RWPE1 (cell line): ENCODE results near the gene DCX.

Experiments used
- CTCF ChIA-PET: fragments of 350-600 bp; sonication (Branson Sonifier 250); formaldehyde crosslinking; extraction: SDS; loops from one replicate; lab custom pipeline; 2021; lab: Yijun Ruan, JAX
- POLR2A ChIA-PET: fragments of 400-600 bp; formaldehyde crosslinking; extraction: SDS; loops from one replicate; lab custom pipeline; 2020; ENCODE audit warnings: antibody characterized with exemption; ENCODE audit not compliant: low non-redundant PET; lab: Yijun Ruan, JAX
- DNase-seq: peaks from one replicate; pipeline ENCODE4 v3.0.0; 2012; ENCODE audit warnings: low spot score
- H3K27ac ChIP-seq: fragments of 450-650 bp; 2 replicates; pipeline ENCODE4 v1.5.1; 2017
- TF ChIP-seq, protein P1 (sequence below): fragments of 450-650 bp; conservative IDR thresholded peaks from 2 replicates; pipeline ENCODE4 v1.5.1; 2017; ENCODE audit warnings: low read depth, mild to moderate bottlenecking

Gene DCX

DNA sequence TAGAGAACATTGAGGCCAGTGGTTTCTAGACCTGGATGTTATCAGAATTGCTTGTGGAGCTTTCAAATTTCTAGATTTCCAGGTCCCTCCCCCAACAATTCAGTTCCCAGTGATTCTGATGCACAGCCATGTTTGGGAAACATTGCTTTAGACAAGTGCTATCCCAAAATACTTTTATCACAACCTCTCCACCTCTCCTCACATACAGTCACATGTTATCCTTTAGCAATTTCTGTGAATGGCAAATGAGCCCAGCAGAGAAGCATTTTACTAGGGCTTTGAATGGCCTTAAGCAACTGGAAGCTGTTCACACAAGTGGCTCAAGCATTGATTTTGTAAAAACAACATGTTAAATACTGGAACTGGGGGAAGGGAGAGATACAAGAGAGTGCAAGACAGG, 29.7 kb downstream of the DCX start:
- ChIA-PET POLR2A (no interaction called here), CTCF (no interaction called here)
- H3K27ac ChIP-seq, result no peak overlapping the region
- TF ChIP-seq, protein P1, sequence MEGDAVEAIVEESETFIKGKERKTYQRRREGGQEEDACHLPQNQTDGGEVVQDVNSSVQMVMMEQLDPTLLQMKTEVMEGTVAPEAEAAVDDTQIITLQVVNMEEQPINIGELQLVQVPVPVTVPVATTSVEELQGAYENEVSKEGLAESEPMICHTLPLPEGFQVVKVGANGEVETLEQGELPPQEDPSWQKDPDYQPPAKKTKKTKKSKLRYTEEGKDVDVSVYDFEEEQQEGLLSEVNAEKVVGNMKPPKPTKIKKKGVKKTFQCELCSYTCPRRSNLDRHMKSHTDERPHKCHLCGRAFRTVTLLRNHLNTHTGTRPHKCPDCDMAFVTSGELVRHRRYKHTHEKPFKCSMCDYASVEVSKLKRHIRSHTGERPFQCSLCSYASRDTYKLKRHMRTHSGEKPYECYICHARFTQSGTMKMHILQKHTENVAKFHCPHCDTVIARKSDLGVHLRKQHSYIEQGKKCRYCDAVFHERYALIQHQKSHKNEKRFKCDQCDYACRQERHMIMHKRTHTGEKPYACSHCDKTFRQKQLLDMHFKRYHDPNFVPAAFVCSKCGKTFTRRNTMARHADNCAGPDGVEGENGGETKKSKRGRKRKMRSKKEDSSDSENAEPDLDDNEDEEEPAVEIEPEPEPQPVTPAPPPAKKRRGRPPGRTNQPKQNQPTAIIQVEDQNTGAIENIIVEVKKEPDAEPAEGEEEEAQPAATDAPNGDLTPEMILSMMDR, result no peak
- DNase-seq, result no peak

DNA sequence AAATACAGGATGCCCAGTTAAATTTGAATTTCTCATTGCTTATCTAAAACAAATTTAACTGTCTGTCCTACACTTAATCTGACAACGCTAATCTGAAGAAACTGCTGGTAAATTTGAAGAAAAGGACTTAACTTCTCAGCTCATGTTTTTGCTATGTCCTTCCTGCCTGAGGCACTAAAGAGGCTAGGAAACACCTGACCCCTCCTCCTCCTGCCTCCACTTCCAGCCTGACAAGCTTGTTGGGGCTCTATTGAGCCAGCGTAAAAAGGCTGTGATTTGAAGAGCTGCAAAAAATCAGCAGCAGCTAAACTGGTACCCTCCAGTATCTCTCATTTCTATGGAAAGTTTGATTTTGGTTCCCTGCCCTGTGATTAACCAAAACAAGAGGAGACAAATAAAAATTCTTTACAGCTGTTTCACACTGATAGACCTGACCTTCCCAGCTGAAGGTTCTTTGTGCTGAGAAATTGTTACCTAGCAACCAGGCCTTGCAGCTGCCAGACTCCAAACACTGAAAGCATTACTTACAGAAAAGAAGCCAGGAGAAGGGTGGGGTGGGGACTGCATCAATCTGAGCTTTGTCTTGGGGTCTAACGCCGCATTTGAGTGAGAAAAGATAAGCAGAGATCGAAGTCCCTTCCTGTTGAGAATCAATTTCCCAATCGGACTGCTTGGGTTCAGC, 35.0 kb downstream of the DCX start:
- POLR2A ChIA-PET, result no interaction called here
- no peak overlapping the region for H3K27ac ChIP-seq
- TF ChIP-seq, protein P1, result no peak
- CTCF ChIA-PET, result no interaction called here
- no peak for DNase-seq

DNA sequence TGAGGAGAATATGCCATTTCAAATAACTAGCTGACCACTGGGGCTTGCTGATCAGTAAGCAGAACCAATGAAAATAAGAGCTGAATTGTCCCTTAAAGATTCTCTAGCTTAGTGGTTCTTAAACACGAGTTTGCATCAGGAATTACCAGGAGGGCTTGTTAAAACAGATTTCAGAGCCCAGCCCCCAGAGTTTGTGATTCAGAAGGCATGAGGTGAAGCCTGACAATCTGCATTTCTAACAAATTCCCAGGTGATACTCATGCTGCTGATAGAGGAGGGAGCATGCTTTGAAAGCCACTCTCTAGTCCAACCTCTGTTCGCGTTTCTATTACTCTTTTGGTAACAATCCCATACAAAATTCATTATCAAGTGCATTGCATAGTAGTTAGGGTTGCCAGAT, 35.5 kb downstream of the DCX start:
- TF ChIP-seq, protein P1, result no peak
- H3K27ac ChIP-seq, result no peak overlapping the region
- ChIA-PET POLR2A (no interaction called here), CTCF (no interaction called here)
- DNase-seq, result no peak

DNA sequence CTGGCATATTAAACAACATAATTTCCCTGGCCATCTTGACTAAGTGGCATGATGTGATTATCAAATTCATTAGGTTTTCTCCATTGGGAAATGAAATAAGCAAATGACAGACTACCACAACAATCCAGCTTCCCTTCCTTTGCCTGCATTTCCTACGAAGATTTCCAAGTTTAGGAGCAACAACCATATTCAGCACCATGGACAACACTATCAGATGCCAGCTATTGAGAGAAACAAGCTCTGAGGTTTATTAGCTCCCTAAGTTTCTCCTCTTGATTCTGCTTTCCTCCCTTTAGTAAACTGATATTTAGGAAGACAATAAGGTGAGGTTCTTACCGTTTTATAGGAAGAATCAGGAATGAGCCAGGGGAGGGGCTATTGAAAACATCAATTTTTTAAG, 36.2 kb downstream of the DCX start:
- TF ChIP-seq, protein P1, result no peak
- CTCF ChIA-PET, result no interaction called here
- POLR2A ChIA-PET, result no interaction called here
- DNase-seq, result peak; percentile 2
- no peak overlapping the region for H3K27ac ChIP-seq

DNA sequence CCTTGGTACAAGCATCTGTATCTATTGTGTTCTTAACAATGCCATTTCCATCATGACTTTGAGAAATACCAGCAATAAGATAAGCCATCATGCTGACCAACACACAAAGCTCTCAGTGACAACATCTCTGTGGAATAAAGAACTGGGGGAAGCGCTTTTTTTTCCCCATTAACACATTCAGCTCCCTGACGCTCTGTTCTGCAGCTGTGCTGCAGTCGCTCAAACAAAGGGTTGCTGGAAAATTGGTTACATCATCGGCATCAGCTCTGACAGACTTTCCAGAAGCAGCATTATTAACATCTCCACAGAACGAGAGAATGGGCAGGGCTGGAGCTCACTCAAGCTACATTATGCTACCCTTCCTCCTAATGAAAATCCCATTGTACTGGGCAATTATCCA, 39.9 kb downstream of the DCX start:
- no peak for DNase-seq
- POLR2A ChIA-PET, result no interaction called here
- TF ChIP-seq, protein P1, result no peak
- H3K27ac ChIP-seq, result no peak overlapping the region
- CTCF ChIA-PET, result interaction anchor here (0.5 kb wide), 1 partner anchor 885 kb away, joined by 3 read pairs; no protein-coding TSS in a partner anchor

DNA sequence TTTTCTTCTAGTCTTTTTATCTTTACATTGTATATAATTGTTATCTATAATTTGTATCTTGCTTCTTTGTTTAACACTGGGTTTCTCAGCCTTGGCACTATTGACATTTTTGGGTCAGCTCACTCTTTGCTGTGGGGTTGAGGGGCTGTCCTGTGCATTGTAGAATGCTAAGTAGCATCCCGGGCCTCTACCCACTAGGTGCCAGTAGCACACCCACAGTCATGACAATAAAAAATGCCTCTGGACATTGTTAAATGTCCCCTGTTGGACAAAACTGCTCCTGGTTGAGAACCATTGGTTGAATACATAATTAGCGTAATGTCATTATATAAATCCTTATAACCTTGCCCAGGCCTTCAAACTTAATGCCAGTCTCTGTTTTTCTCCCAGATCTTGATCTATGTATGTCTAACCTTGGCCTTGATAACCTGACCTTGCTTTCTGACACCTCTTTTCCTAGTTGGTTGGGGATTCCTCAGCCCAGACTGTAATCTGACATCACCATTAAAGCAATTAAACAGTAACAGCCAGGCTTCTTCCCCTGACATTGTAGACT, 46.1 kb downstream of the DCX start:
- no peak for DNase-seq
- ChIA-PET CTCF (no interaction called here), POLR2A (no interaction called here)
- H3K27ac ChIP-seq, result no peak overlapping the region
- TF ChIP-seq, protein P1, result no peak
